Measurements from ENCODE around the gene PDE8B.
"Not testable (repeated sequence)": the region's sequence is repeated elsewhere in the genome, so short reads cannot be mapped to it uniquely, and the experiment has no call there.

- not testable (repeated sequence) for TF ChIP-seq CTCF, POLR2A, EP300 (IDR thresholded peaks at IDR 0.05)
Observed at GRCh38 chr5:77383336-77383735, 172.9 kb downstream of the PDE8B start.

Measured in ovary (tissue), 3 donors.